ENCODE data around the gene MCAT.
"Not testable (repeated sequence)": the region's sequence is repeated elsewhere in the genome, so short reads cannot be mapped to it uniquely, and the experiment has no call there.

Gene MCAT

GRCh38 chr22:43110927-43111623 lies 32.1 kb downstream of the MCAT start:
- Histone ChIP-seq H3K4me3 (peak overlapping the region; percentile 72), H3K27ac (no peak overlapping the region)
- no peak for DNase-seq (ENCODE audit: low spot score)
- TF ChIP-seq CTCF (IDR thresholded peaks at IDR 0.05), result no peak

- DNase-seq (ENCODE audit: low spot score), result no peak
- no peak within 1 kb of the TSS for H3K27ac ChIP-seq
- no peak for TF ChIP-seq CTCF (IDR thresholded peaks at IDR 0.05)
- peak within 1 kb of the TSS; percentile 72 for H3K4me3 ChIP-seq
Observed at GRCh38 chr22:43110444-43110926, 32.7 kb downstream of the MCAT start, which contains the start of gene BIK. TSS of gene BIK (plus strand) at chr22:43110750. CDS start at chr22:43124023, 13,273 bp downstream.

GRCh38 chr22:43109921-43110443 lies 33.2 kb downstream of the MCAT start:
- no peak for TF ChIP-seq CTCF (IDR thresholded peaks at IDR 0.05)
- peak overlapping the region; percentile 72 for H3K4me3 ChIP-seq
- no peak overlapping the region for H3K27ac ChIP-seq
- no peak for DNase-seq (ENCODE audit: low spot score)

GRCh38 chr22:43109511-43109910 lies 33.7 kb downstream of the MCAT start:
- no peak for TF ChIP-seq CTCF (IDR thresholded peaks at IDR 0.05)
- Histone ChIP-seq H3K4me3 (peak overlapping the region; percentile 72), H3K27ac (no peak overlapping the region)
- no peak for DNase-seq (ENCODE audit: low spot score)

- Histone ChIP-seq H3K4me3 (no peak overlapping the region), H3K27ac (no peak overlapping the region)
- no peak for TF ChIP-seq CTCF (IDR thresholded peaks at IDR 0.05)
- no peak for DNase-seq (ENCODE audit: low spot score)
Observed at GRCh38 chr22:43106302-43106701, 36.9 kb downstream of the MCAT start.

GRCh38 chr22:43104950-43105349 lies 38.2 kb downstream of the MCAT start:
- not testable (repeated sequence) for H3K27ac ChIP-seq; H3K4me3 ChIP-seq; DNase-seq (ENCODE audit: low spot score)

- not testable (repeated sequence) for DNase-seq (ENCODE audit: low spot score); H3K4me3 ChIP-seq; H3K27ac ChIP-seq
Observed at GRCh38 chr22:43104056-43104625, 39.1 kb downstream of the MCAT start.

- Histone ChIP-seq H3K27ac (no peak overlapping the region), H3K4me3 (no peak overlapping the region)
- no peak for TF ChIP-seq CTCF (IDR thresholded peaks at IDR 0.05)
- no peak for DNase-seq (ENCODE audit: low spot score)
Observed at GRCh38 chr22:43101306-43101705, 41.9 kb downstream of the MCAT start.

All from coronary artery (tissue), 2 donors.